GM12878 (cell line): ENCODE data around the gene POU2F3. TPM values are rescaled to one million over a fixed set of nuclear protein-coding genes. Genes with fewer than 3 reads are reported as not detected.

ENCODE experiments used
- ATAC-seq: fragments of 200-7000 bp; cut with Tn5 transposase; 3 replicates; pipeline ENCODE4 v1.9.1; 2020; ENCODE audit warnings: mild to moderate bottlenecking, moderate library complexity
- BruUV-seq: library from RNA; stranded (reverse); fragments of 400-500 nt; replicated peaks from 2 replicates; lab custom pipeline; 2021; lab: Mats Ljungman, UMichigan
- CTCF ChIA-PET: fragments of 300-600 bp; sonication (Branson Sonifier 250); formaldehyde crosslinking; extraction: SDS; loops from one replicate; lab custom pipeline; 2021; ENCODE audit warnings: inconsistent platforms; lab: Yijun Ruan, JAX
- POLR2A ChIA-PET: fragments of 350-600 bp; formaldehyde crosslinking; extraction: SDS; loops from one replicate; lab custom pipeline; 2021; ENCODE audit warnings: inconsistent platforms; lab: Charles Lee
- RAD21 ChIA-PET: fragments of 300-600 bp; sonication (Branson Sonifier 250); formaldehyde crosslinking; loops from one replicate; lab custom pipeline; 2023; ENCODE audit warnings: antibody characterized with exemption; ENCODE audit not compliant: unreplicated experiment; lab: Charles Lee
- SMC1A ChIA-PET: fragments of 300-600 bp; sonication (Branson Sonifier 250); formaldehyde crosslinking; loops from one replicate; lab custom pipeline; 2023; ENCODE audit not compliant: unreplicated experiment, uncharacterized antibody; lab: Charles Lee
- DNase-seq: peaks from one replicate; pipeline ENCODE4 v3.0.0-alpha.2; 2011; ENCODE audit warnings: low read depth, low spot score
- FAIRE-seq: peaks from 3 replicates; lab custom pipeline; 2011; peaks lifted over from hg19 to GRCh38; lab: Jason Lieb, UNC
- H2AFZ ChIP-seq: 2 replicates; pipeline ENCODE4 v1.6.0; 2011; ENCODE audit warnings: low read depth, low read length, control low read depth; ENCODE audit not compliant: control insufficient read depth
- H3K27ac ChIP-seq: 2 replicates; pipeline ENCODE4 v1.5.1; 2011; ENCODE audit warnings: control low read depth; ENCODE audit not compliant: control insufficient read depth, insufficient read depth
- H3K27me3 ChIP-seq, 2 experiments: replicated peaks in 1 of 2; 2 replicates each; pipeline versions ENCODE4 v1.6.0 to v1.6.1; 2011; ENCODE audit warnings: low read length in 1 of 2; ENCODE audit not compliant: control insufficient read depth in 2 of 2, insufficient read depth in 2 of 2
- H3K36me3 ChIP-seq, 2 experiments: 2 replicates each; pipeline ENCODE4 v1.5.1; 2011; ENCODE audit warnings: low read length in 1 of 2; ENCODE audit not compliant: control insufficient read depth in 2 of 2, insufficient read depth in 2 of 2
- H3K4me1 ChIP-seq: 2 replicates; pipeline ENCODE4 v1.6.1; 2011; ENCODE audit warnings: mild to moderate bottlenecking, low read length, moderate library complexity, mixed read lengths; ENCODE audit not compliant: control insufficient read depth, insufficient read depth
- H3K4me2 ChIP-seq: 2 replicates; pipeline ENCODE4 v1.6.0; 2011; ENCODE audit warnings: control low read depth; ENCODE audit not compliant: control insufficient read depth, insufficient read depth
- H3K4me3 ChIP-seq: fragments of 200-600 bp; sonication (generic); 2 replicates; pipeline ENCODE4 v1.5.1; 2016
- H3K79me2 ChIP-seq: 2 replicates; pipeline ENCODE4 v1.6.0; 2011; ENCODE audit warnings: low read length; ENCODE audit not compliant: control insufficient read depth, insufficient read depth
- H3K9ac ChIP-seq: 2 replicates; pipeline ENCODE4 v1.8.0; 2011; ENCODE audit warnings: low read length, control low read depth, mixed read lengths; ENCODE audit not compliant: control insufficient read depth, insufficient read depth
- H3K9me3 ChIP-seq: replicated peaks from 3 replicates; pipeline ENCODE4 v1.5.1; 2011; ENCODE audit warnings: mild to moderate bottlenecking, low read length; ENCODE audit not compliant: control insufficient read depth, insufficient read depth
- H4K20me1 ChIP-seq: 2 replicates; pipeline ENCODE4 v1.6.0; 2011; ENCODE audit not compliant: control insufficient read depth, insufficient read depth
- CREB1 ChIP-seq: IDR thresholded peaks from 2 replicates; pipeline ENCODE4 v1.6.1; 2012; ENCODE audit warnings: low read depth, mild to moderate bottlenecking, inconsistent platforms
- RAD21 ChIP-seq: IDR thresholded peaks from 2 replicates; pipeline ENCODE4 v1.6.1; 2011; ENCODE audit warnings: mild to moderate bottlenecking, low read depth, low read length, moderate library complexity; ENCODE audit not compliant: insufficient read depth
- TCF12 ChIP-seq: IDR thresholded peaks from 2 replicates; pipeline ENCODE4 v1.6.1; 2011; ENCODE audit warnings: low read depth, mild to moderate bottlenecking, low read length
- WGBS: methylation state at CpG from one replicate; pipeline ENCODE4 v1.1.6; 2016; ENCODE audit warnings: low lambda C conversion rate; ENCODE audit not compliant: insufficient replicate concordance, insufficient coverage; ENCODE audit errors: missing lambda C conversion rate; 5-methylcytosine and 5-hydroxymethylcytosine counted together
- in situ Hi-C: fragments of 300-500 bp; cut with MboI; formaldehyde crosslinking; loops from 9 replicates; pipeline ENCODE4 v1.14.3; 2018; ENCODE audit warnings: mixed read lengths
- intact Hi-C: fragments of 100-400 bp; cut with micrococcal nuclease; formaldehyde crosslinking; loops from one replicate; pipeline ENCODE4 v1.14.2; 2022; ENCODE audit not compliant: unreplicated experiment
- polyA plus RNA-seq, 11 experiments: library from polyadenylated mRNA; depleted of rRNA in 4 of 11; unstranded in 6 of 11; stranded (reverse) in 5 of 11; fragments of >200 nt; fragmentation: Nextera tagmentation in 4 of 11; fragmentation: Illumina TruSeq in 1 of 11; extraction: Ambion mirVana in 4 of 11; extraction: Trizol in 1 of 11; gene quantifications; 1 replicate in 1 of 11; 2 replicates in 10 of 11; pipeline versions ENCODE4 v1.2.1 to v1.2.3, GENCODE V29; 2011 to 2016; ENCODE audit warnings: inconsistent platforms in 2 of 11, missing spikeins in 2 of 11, low read depth in 1 of 11
- total RNA-seq, 4 experiments: library from RNA; depleted of rRNA in 3 of 4; stranded (reverse); fragments of >200 nt in 3 of 4; fragmentation: Illumina TruSeq in 1 of 4; extraction: Trizol in 1 of 4; gene quantifications; 2 replicates each; pipeline versions ENCODE4 v1.2.1 to v1.2.3, GENCODE V29; 2013 to 2021
- TF ChIP-seq, protein P1 (sequence below): fragments of 450-650 bp; IDR thresholded peaks from 2 replicates; pipeline ENCODE4 v1.6.1; 2016; ENCODE audit warnings: mild to moderate bottlenecking, moderate library complexity, borderline replicate concordance
- TF ChIP-seq, protein P2 (sequence below): fragments of 450-650 bp; IDR thresholded peaks from 2 replicates; pipeline ENCODE4 v1.6.1; 2018; ENCODE audit warnings: mild to moderate bottlenecking, low read depth, moderate library complexity; ENCODE audit not compliant: partially characterized antibody
- TF ChIP-seq, protein P3 (sequence below): IDR thresholded peaks from 2 replicates; pipeline ENCODE4 v1.6.1; 2012; ENCODE audit warnings: low read depth, low read length, improper control_type of control experiment
- TF ChIP-seq, protein P4 (sequence below): IDR thresholded peaks from 2 replicates; pipeline ENCODE4 v1.6.1; 2012; ENCODE audit warnings: mild to moderate bottlenecking, low read depth, low read length

Gene POU2F3
- total and polyA plus RNA-seq, 10 of the 15 experiments (the other 5 are each of a cell fraction or from before 2014, with no cell fraction given) = 0.09 to 4.4 (median 0.33) TPM

DNA sequence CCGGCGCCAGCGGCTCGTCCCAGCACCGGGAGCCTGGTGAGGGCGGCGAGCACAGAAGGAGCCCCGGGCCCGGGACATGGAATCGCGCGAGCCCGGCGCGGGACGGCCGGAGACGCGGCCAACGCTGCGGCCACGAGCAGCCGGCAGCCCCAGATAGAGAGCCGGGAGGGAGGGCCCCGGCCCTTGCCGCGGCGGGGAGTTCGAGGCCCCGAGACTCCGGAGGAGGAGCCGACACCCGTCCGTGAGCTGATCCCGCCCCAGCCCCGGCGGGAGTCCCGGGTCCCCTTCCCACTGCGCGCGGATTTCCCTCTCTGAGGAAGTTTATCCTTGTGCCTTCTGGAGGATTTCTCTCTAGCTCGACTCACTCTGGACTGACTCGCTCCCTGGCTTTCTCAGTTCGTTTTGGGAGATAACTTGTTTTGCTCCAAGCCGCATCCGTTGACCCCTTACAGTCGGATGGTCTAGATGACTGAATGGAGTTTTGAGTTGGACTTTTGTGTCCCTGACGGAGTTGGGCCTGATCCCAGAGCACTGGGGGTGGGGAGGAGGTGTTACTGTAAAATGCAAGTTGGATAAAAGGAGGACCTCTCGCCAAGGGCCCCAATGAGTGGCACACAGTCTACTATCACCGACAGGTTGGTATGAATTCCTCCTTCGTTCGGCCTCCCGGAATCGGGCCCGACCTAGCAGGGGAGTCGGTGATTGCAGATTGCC is 96.9 kb downstream of the POU2F3 start:
- ChIA-PET POLR2A (interaction anchor here (0.7 to 1.6 kb wide), 5 partner anchors 9 to 95 kb away, joined by 4 to 8 read pairs (median 4); partner anchors contain the start of gene TLCD5), RAD21 (interaction anchor here (0.7 to 4.1 kb wide), 8 partner anchors 49 to 277 kb away, joined by 3 to 34 read pairs (median 3); no protein-coding TSS in a partner anchor)
- TF ChIP-seq RAD21 (no peak), TCF12 (0 out of 2 replicates have a peak, but pooled peaks have one; percentile 3), CREB1 (no peak)
- TF ChIP-seq, protein P1, sequence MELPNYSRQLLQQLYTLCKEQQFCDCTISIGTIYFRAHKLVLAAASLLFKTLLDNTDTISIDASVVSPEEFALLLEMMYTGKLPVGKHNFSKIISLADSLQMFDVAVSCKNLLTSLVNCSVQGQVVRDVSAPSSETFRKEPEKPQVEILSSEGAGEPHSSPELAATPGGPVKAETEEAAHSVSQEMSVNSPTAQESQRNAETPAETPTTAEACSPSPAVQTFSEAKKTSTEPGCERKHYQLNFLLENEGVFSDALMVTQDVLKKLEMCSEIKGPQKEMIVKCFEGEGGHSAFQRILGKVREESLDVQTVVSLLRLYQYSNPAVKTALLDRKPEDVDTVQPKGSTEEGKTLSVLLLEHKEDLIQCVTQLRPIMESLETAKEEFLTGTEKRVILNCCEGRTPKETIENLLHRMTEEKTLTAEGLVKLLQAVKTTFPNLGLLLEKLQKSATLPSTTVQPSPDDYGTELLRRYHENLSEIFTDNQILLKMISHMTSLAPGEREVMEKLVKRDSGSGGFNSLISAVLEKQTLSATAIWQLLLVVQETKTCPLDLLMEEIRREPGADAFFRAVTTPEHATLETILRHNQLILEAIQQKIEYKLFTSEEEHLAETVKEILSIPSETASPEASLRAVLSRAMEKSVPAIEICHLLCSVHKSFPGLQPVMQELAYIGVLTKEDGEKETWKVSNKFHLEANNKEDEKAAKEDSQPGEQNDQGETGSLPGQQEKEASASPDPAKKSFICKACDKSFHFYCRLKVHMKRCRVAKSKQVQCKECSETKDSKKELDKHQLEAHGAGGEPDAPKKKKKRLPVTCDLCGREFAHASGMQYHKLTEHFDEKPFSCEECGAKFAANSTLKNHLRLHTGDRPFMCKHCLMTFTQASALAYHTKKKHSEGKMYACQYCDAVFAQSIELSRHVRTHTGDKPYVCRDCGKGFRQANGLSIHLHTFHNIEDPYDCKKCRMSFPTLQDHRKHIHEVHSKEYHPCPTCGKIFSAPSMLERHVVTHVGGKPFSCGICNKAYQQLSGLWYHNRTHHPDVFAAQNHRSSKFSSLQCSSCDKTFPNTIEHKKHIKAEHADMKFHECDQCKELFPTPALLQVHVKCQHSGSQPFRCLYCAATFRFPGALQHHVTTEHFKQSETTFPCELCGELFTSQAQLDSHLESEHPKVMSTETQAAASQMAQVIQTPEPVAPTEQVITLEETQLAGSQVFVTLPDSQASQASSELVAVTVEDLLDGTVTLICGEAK = no peak
- TF ChIP-seq, protein P2, sequence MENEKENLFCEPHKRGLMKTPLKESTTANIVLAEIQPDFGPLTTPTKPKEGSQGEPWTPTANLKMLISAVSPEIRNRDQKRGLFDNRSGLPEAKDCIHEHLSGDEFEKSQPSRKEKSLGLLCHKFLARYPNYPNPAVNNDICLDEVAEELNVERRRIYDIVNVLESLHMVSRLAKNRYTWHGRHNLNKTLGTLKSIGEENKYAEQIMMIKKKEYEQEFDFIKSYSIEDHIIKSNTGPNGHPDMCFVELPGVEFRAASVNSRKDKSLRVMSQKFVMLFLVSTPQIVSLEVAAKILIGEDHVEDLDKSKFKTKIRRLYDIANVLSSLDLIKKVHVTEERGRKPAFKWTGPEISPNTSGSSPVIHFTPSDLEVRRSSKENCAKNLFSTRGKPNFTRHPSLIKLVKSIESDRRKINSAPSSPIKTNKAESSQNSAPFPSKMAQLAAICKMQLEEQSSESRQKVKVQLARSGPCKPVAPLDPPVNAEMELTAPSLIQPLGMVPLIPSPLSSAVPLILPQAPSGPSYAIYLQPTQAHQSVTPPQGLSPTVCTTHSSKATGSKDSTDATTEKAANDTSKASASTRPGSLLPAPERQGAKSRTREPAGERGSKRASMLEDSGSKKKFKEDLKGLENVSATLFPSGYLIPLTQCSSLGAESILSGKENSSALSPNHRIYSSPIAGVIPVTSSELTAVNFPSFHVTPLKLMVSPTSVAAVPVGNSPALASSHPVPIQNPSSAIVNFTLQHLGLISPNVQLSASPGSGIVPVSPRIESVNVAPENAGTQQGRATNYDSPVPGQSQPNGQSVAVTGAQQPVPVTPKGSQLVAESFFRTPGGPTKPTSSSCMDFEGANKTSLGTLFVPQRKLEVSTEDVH = no peak
- TF ChIP-seq, protein P3, sequence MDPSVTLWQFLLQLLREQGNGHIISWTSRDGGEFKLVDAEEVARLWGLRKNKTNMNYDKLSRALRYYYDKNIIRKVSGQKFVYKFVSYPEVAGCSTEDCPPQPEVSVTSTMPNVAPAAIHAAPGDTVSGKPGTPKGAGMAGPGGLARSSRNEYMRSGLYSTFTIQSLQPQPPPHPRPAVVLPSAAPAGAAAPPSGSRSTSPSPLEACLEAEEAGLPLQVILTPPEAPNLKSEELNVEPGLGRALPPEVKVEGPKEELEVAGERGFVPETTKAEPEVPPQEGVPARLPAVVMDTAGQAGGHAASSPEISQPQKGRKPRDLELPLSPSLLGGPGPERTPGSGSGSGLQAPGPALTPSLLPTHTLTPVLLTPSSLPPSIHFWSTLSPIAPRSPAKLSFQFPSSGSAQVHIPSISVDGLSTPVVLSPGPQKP = 0 out of 2 replicates have a peak, but pooled peaks have one; percentile 42
- TF ChIP-seq, protein P4, sequence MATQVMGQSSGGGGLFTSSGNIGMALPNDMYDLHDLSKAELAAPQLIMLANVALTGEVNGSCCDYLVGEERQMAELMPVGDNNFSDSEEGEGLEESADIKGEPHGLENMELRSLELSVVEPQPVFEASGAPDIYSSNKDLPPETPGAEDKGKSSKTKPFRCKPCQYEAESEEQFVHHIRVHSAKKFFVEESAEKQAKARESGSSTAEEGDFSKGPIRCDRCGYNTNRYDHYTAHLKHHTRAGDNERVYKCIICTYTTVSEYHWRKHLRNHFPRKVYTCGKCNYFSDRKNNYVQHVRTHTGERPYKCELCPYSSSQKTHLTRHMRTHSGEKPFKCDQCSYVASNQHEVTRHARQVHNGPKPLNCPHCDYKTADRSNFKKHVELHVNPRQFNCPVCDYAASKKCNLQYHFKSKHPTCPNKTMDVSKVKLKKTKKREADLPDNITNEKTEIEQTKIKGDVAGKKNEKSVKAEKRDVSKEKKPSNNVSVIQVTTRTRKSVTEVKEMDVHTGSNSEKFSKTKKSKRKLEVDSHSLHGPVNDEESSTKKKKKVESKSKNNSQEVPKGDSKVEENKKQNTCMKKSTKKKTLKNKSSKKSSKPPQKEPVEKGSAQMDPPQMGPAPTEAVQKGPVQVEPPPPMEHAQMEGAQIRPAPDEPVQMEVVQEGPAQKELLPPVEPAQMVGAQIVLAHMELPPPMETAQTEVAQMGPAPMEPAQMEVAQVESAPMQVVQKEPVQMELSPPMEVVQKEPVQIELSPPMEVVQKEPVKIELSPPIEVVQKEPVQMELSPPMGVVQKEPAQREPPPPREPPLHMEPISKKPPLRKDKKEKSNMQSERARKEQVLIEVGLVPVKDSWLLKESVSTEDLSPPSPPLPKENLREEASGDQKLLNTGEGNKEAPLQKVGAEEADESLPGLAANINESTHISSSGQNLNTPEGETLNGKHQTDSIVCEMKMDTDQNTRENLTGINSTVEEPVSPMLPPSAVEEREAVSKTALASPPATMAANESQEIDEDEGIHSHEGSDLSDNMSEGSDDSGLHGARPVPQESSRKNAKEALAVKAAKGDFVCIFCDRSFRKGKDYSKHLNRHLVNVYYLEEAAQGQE = no peak

More for the DNA sequence above, 96.9 kb downstream of the POU2F3 start:
- FAIRE-seq (peak; percentile 35), ATAC-seq (peak; percentile 48), DNase-seq (no peak)
- peak overlapping the region; percentile 85 for H3K9ac ChIP-seq
- peaks cover 44% of the 10 kb centered on the region for H3K79me2 ChIP-seq
- H3K4me1 ChIP-seq = peaks cover 9% of the 10 kb centered on the region
- SMC1A ChIA-PET = interaction anchor here (0.7 to 4.5 kb wide), 12 partner anchors 25 to 161 kb away, joined by 3 to 32 read pairs (median 4); no protein-coding TSS in a partner anchor
- H3K4me3 ChIP-seq = peak overlapping the region; percentile 94
- H3K27ac ChIP-seq = peak overlapping the region; percentile 74
- peak overlapping the region; percentile 85 for H2AFZ ChIP-seq
- peak overlapping the region; percentile 82 for H3K4me2 ChIP-seq
- peaks cover 2% of the 10 kb centered on the region for H4K20me1 ChIP-seq
- intact Hi-C loops = loop anchor here (2.0 to 10.0 kb wide), 5 partner anchors 64 to 858 kb away; no protein-coding TSS in a partner anchor
- BruUV-seq = no TSS peak
- H3K9me3 ChIP-seq = no peaks in the 10 kb centered on the region
- no peaks in the 10 kb centered on the region for H3K27me3 ChIP-seq
- no peaks in the 10 kb centered on the region for H3K36me3 ChIP-seq
- in situ Hi-C loops = loop anchor here (10.0 kb wide), 1 partner anchor 618 kb away; no protein-coding TSS in a partner anchor
- CTCF ChIA-PET = interaction anchor here (0.5 to 3.9 kb wide), 17 partner anchors 10 to 466 kb away, joined by 3 to 40 read pairs (median 6); partner anchors contain the start of gene GRIK4
- WGBS = under 1% methylated on average over 53 of the region's 56 CpGs
